GM21423 (cell line): ENCODE results near the gene TTC1.
"Not testable (repeated sequence)": the region's sequence is repeated elsewhere in the genome, so short reads cannot be mapped to it uniquely, and the experiment has no call there.

ENCODE experiments used
- ATAC-seq: cut with Tn5 transposase; IDR thresholded peaks from one replicate; pipeline ENCODE4 v1.9.1; 2021; ENCODE audit warnings: mild to moderate bottlenecking, moderate library complexity; ENCODE audit not compliant: unreplicated experiment

TTC1 gene

GRCh38 chr5:159995907-159996306 is 13.0 kb upstream of the TTC1 start:
- ATAC-seq = no peak

DNA sequence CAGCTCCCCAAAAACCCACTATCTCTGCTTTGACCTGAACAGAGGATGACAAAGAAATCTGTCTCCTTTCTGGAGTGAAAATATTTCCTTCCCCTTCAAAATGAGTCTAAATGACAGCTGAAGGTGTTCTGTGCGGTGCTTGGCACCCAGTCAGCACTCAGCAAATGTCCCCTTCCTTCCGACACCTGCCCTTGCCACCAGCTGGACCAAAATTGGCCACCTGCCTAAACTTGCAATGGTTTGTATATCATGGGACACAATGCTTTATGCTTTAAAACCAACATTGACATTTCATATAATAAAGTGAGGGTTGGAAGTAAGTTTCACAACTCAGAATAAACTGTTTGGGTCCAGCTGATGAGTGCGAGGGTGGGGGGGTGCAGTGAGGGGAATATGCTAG is 7.5 kb upstream of the TTC1 start:
- ATAC-seq = no peak

GRCh38 chr5:160007514-160007913 is 1.4 kb upstream of the TTC1 start:
- no peak for ATAC-seq

GRCh38 chr5:160008529-160008876 is 436 bp upstream of the TTC1 start:
- not testable (repeated sequence) for ATAC-seq

GRCh38 chr5:160009591-160009989 is 651 bp downstream of the TTC1 start:
- ATAC-seq = no peak

DNA sequence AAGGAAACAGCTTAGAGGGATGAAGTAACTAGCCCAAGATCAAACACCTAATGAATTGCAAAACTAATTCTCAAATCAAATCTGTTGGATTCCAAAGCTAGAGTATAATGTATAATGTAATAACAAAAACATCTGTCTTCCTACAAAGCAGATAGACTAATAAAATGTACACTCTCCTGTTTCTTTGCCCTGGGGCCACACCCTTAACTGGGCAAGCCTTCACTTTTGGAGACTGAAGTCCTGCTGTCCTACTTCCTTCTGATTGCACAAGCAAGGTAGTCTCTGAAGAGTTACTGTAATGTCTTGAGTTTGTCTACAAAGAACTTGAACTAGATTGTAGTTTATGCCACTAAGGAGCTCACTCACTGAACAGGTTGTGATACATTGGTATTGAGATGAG is 2.5 kb downstream of the TTC1 start:
- ATAC-seq = no peak

DNA sequence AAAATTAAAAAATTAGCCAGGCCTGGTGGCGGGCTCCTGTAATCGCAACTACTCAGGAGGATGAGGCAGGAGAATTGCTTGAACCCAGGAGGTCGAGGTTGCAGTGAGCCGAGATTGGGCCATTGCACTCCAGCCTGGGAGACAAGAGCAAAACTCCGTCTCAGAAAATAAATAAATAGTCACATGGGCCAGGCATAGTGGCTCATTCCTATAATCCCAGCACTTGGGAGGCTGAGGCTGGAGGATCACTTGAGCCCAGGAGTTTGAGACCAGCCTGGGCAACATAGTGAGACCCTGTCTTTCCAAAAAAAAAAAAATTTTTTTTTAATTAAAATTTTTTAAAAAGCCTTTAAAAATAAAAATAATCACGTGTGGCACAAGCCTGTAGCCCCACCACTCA is 5.3 kb downstream of the TTC1 start:
- not testable (repeated sequence) for ATAC-seq

DNA sequence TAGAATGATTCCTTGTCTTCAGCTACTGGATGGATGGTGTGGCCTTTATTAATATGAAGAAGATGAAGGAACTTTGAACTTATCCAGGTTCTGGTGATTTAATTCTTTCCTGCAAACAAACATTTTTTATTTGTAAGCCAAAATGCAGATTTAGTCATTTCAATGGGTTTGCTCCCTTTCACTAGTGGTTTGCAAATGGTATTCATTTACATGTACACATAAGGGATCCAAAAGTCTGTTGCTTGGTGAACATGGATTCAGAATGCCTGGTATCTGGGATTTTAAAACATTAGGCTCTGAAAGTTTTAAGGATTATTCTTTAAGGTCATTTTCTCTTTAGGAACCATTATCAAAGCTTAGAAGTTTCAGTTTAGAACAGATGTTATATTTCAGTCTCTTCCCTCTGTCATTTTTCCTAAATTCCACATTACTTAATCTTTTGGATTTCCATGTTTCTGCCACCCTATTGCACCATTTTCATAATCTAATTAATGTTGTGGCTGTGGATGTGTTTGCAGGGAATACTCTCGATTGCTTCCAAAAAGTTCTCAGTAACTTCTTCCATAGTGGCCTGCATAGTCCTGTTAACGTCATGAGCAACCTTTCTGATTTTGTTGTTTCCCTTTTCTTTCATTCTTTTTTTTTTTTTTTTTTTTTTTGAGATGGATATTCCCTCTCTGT is 10.1 kb downstream of the TTC1 start:
- no peak for ATAC-seq

- ATAC-seq = no peak
Observed at GRCh38 chr5:160020266-160020770, 11.4 kb downstream of the TTC1 start.

- ATAC-seq = no peak
Observed at GRCh38 chr5:160020964-160021363, 12.0 kb downstream of the TTC1 start.

DNA sequence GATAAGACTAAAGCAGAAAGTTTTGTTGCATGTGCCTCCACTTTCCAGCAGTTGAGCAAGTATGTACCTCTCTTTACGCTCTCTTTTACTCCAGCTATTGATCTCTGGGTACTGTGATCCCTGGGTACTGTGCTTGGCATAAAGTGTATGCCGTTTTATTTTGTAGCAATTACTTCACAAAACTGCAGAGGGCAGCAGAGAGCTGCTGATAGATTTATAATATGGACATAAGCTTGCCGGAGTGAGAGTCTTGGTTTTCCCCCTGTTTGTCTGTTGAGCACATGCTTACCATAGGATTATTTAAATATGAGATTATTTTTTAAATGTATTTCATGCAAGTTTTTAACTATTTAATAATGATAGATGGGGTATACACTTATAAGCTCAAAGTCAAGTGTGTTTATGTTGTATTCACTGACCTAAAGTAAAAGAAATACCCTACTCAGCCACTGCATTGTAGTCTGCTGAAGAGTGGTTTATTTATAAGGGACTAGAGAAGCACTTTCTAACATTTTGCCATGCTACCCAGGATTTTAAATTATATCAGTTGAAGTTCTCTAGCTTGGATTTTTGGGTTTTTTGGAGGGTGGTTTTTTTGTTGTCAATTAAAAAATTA is 13.0 kb downstream of the TTC1 start:
- ATAC-seq = peak; percentile 91

DNA sequence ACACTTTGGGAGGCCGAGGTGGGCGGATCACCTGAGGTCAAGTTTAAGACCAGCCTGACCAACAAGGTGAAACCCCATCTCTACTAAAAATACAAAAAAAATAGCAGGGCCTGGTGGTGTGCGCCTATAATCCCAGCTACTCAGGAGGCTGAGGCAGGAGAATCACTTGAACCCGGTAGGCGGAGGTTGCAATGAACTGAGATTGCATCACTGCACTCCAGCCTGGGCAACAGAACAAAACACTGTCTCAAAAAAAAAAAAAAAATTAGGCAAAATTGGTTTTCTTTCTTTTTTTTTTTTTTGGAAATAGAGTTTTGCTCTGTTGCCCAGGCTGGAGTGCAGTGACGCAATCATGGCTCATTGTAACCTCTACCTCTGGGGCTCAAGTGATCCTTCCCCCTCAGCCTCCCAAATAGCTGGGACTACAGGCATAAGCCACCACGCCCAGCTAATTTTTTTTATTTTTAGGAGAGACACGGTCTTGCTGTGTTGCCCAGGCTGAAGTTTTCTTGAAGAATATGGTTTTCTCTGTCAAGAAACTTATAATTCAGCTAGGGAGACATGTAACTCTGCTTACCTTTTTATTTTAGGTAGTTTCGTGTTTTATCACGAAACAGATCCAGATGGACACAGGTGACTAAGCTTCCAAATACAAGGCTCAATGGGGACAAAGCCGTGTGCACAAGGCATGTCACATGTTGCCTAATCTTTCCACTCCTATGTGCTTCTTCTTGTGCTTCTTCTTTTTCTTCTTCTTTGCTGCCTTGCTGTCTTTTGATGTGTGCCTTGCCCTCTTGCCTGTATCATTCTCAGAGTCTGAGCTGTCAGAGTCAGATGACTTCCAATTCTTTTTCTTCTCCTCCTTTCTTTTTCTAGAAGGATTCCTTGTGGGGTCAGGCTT is 14.3 kb downstream of the TTC1 start:
- no peak for ATAC-seq

GRCh38 chr5:160023908-160024630 is 15.1 kb downstream of the TTC1 start:
- ATAC-seq = no peak

DNA sequence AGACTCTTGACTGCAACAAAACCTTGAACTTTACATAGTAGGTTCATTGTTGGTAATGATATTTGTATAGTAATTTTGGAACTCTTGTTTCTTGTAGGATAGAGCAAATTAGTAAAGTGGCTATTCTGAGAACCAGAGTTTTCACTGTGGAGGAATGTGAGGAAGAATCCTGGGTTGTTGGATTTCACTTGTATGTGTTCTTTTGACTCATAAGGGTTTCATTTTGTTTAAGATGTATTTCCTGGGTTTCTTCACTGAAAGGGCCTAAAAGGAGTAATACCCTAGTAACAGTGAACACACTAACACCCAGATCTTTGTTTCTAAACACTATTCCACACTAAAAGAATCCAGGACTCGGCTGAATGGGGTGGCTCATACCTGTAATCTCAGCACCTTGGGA is 20.1 kb downstream of the TTC1 start:
- no peak for ATAC-seq

DNA sequence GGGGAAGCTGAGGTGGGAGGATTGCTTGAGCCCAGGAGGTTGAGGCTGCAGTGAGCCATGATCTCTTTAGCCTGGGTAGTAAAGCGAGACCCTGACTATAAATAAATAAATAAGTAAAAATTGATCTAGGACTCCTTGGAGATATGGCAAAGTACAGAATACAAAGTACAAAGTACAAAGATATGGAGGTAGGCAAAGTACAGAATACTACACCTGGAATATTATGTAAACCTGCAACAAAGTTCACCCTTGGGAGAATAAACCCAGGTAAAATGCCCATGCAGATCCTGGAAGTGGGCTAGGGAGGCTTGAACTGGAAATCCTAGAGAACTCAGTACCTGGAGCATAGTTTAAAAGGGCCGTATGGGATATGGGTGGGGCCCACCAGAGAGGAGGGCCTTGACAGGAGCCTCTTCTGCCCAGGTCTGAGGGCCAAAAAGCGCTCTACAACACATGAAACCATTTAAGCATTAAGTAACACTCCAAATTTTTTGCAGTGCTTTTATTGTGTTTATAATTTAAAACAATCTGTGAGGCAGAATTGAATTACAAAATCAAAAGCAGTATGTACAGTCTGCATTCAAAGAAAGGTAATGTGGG is 20.7 kb downstream of the TTC1 start:
- ATAC-seq = no peak

- no peak for ATAC-seq
Observed at GRCh38 chr5:160030631-160031377, 21.9 kb downstream of the TTC1 start.

- no peak for ATAC-seq
Observed at GRCh38 chr5:160033546-160034252, 24.8 kb downstream of the TTC1 start.

DNA sequence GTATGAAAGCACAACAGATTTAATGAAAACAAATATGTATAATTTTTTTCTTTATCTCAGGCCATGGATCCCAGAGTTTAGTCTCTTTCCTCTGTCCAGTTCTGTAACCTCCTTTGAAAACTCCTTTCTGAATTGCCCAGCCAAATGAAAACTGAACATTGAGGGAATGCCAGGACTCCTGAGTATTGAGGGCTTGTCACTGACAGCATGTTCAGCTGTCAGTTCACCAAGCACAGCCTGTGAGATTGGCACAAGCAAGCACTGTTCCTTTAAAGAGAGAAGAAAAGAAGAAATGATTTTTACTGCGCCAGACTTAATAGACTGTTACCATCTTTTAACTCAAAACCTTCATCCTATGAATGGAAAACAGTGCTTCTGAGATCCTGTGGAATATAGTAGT is 27.3 kb downstream of the TTC1 start:
- ATAC-seq = no peak

DNA sequence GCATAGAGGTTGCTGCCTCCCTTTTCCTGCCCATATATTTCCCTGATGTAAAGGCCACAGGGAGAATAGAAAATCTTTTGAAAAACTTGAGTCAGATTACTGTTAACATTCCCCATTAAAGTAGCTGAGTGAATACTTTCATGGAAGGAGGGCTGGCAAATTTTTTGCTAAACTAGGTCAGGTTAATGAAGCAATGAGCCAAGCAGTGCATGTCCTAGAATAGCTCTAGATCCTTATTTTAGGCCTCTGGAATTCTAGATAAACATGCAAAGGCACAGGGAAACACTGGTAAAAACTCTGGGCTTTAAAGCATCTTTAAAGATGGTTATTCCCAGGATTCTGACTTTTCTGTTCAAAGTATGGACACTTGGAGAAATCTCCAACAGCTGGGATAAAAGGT is 27.9 kb downstream of the TTC1 start:
- ATAC-seq = no peak
